ENCODE data around the gene CST7.

- TF ChIP-seq CTCF (IDR thresholded peaks at IDR 0.05) (no peak), POLR2AphosphoS5 (IDR thresholded peaks at IDR 0.05) (no peak)
Measured at GRCh38 chr20:24960302-24960801, 11.3 kb downstream of the CST7 start.

Measured in suprapubic skin (tissue), 3 donors.